Fibroblast of lung (primary cell): ENCODE data around the gene ZNF655. TPM values are rescaled to one million over a fixed set of nuclear protein-coding genes. Genes with fewer than 3 reads are reported as not detected.
A peak's percentile ranks its signal among the peaks of the same experiment; 100 is the strongest.

ENCODE experiments used
- DNase-seq, 2 donors: peaks; one replicate each; pipeline versions ENCODE4 v3.0.0 to v3.0.0-alpha.2; 2010; ENCODE audit warnings: low read depth in 2 of 2
- H2AFZ ChIP-seq: 2 replicates; pipeline ENCODE4 v1.5.1; 2012; ENCODE audit warnings: low read length, control low read depth, inconsistent platforms
- H3K27ac ChIP-seq: 2 replicates; pipeline ENCODE4 v1.5.1; 2011; ENCODE audit warnings: low read length, control low read depth; ENCODE audit not compliant: insufficient read depth
- H3K27me3 ChIP-seq: 2 replicates; pipeline ENCODE4 v1.5.1; 2011; ENCODE audit warnings: mild to moderate bottlenecking, low read length; ENCODE audit not compliant: control insufficient read depth, insufficient read depth
- H3K36me3 ChIP-seq: 2 replicates; pipeline ENCODE4 v1.5.1; 2011; ENCODE audit warnings: low read length; ENCODE audit not compliant: control insufficient read depth, insufficient read depth
- H3K4me1 ChIP-seq: 2 replicates; pipeline ENCODE4 v1.5.1; 2011; ENCODE audit warnings: low read length; ENCODE audit not compliant: control insufficient read depth, insufficient read depth; ENCODE audit errors: extremely low read depth
- H3K4me2 ChIP-seq: 2 replicates; pipeline ENCODE4 v1.5.1; 2011; ENCODE audit warnings: low read length, control low read depth; ENCODE audit not compliant: insufficient read depth; ENCODE audit errors: extremely low read depth
- H3K4me3 ChIP-seq, 4 experiments: fragments of 200-600 bp in 1 of 4; sonication (generic) in 1 of 4; replicated peaks in 1 of 4; 2 replicates each; pipeline ENCODE4 v1.5.1; 2011 to 2016; ENCODE audit warnings: low read length in 4 of 4, low read depth in 3 of 4, mild to moderate bottlenecking in 3 of 4, control low read depth in 2 of 4, inconsistent platforms in 1 of 4, mixed read lengths in 1 of 4; ENCODE audit not compliant: insufficient read depth in 1 of 4; ENCODE audit errors: control extremely low read depth in 1 of 4
- H3K79me2 ChIP-seq: 2 replicates; pipeline ENCODE4 v1.5.1; 2012; ENCODE audit warnings: mild to moderate bottlenecking, low read length, inconsistent platforms; ENCODE audit not compliant: control insufficient read depth, insufficient read depth
- H3K9ac ChIP-seq: 2 replicates; pipeline ENCODE4 v1.5.1; 2011; ENCODE audit warnings: mild to moderate bottlenecking, low read length, control low read depth; ENCODE audit not compliant: insufficient read depth
- H3K9me3 ChIP-seq: 2 replicates; pipeline ENCODE4 v1.5.1; 2012; ENCODE audit warnings: low read depth, low read length; ENCODE audit not compliant: control insufficient read depth, insufficient read depth
- H4K20me1 ChIP-seq: 2 replicates; pipeline ENCODE4 v1.5.1; 2011; ENCODE audit warnings: low read length; ENCODE audit not compliant: control insufficient read depth, insufficient read depth; ENCODE audit errors: extremely low read depth
- CTCF ChIP-seq, 2 donors: IDR thresholded peaks in 1 of 2; conservative IDR thresholded peaks in 1 of 2; 1 replicate in 1 of 2; 2 replicates in 1 of 2; pipeline ENCODE4 v1.5.1; 2011 to 2012; ENCODE audit warnings: low read length in 2 of 2, control low read depth in 1 of 2, inconsistent platforms in 1 of 2, low read depth in 1 of 2, mild to moderate bottlenecking in 1 of 2
- EZH2 ChIP-seq: IDR thresholded peaks from 2 replicates; pipeline ENCODE4 v1.5.1; 2012; ENCODE audit warnings: low read length, control low read depth, mild to moderate bottlenecking; ENCODE audit errors: missing control alignments
- polyA plus RNA-seq, 2 donors: library from polyadenylated mRNA; depleted of rRNA in 1 of 2; stranded (reverse) in 1 of 2; unstranded in 1 of 2; fragments of >200 nt; gene quantifications; 2 replicates each; pipeline ENCODE4 v1.2.1, GENCODE V29; 2011 to 2012; ENCODE audit warnings: missing spikeins in 1 of 2
- total RNA-seq: library from RNA; depleted of rRNA; stranded (reverse); fragments of >200 nt; gene quantifications from 2 replicates; pipeline ENCODE4 v1.2.1, GENCODE V29; 2014

ZNF655 gene
- total and polyA plus RNA-seq, 2 donors (not counting 1 experiment from before 2014, with no cell fraction given) = 60.4 to 92.6 TPM

GRCh38 chr7:99614495-99614894 lies 56.1 kb downstream of the ZNF655 start:
- Histone ChIP-seq H3K4me2 (no peak overlapping the region), H3K27ac (no peak overlapping the region), H3K36me3 (peaks cover 2% of the 10 kb centered on the region), H4K20me1 (no peaks in the 10 kb centered on the region), H3K9me3 (no peaks in the 10 kb centered on the region), H3K27me3 (no peaks in the 10 kb centered on the region), H3K9ac (no peak overlapping the region), H3K4me3 (no peak overlapping the region), H3K4me1 (peaks cover 2% of the 10 kb centered on the region), H2AFZ (no peak overlapping the region), H3K79me2 (peaks cover 11% of the 10 kb centered on the region)
- DNase-seq = no peak
- TF ChIP-seq CTCF (conservative IDR thresholded peaks at IDR 0.05 in 1 of 2, IDR thresholded peaks at IDR 0.05 in 1 of 2; ENCODE audit: low read depth in 1 of 2, low read length in 2 of 2) (no peak), EZH2 (no peak)

GRCh38 chr7:99615989-99616358 lies 57.5 kb downstream of the ZNF655 start:
- peaks cover 2% of the 10 kb centered on the region for H3K4me1 ChIP-seq
- H3K27me3 ChIP-seq = no peaks in the 10 kb centered on the region
- H2AFZ ChIP-seq = peak overlapping the region; percentile 100
- H4K20me1 ChIP-seq = no peaks in the 10 kb centered on the region
- TF ChIP-seq EZH2 (no peak), CTCF (conservative IDR thresholded peaks at IDR 0.05 in 1 of 2, IDR thresholded peaks at IDR 0.05 in 1 of 2; ENCODE audit: low read depth in 1 of 2, low read length in 2 of 2) (no peak)
- DNase-seq = no peak
- H3K4me2 ChIP-seq = peak overlapping the region; percentile 84
- no peak overlapping the region for H3K9ac ChIP-seq
- H3K4me3 ChIP-seq = peak overlapping the region in 3 of 4 experiments; percentile 74 to 97 (median 93)
- H3K9me3 ChIP-seq = no peaks in the 10 kb centered on the region
- peaks cover 9% of the 10 kb centered on the region for H3K36me3 ChIP-seq
- no peak overlapping the region for H3K27ac ChIP-seq
- peaks cover 11% of the 10 kb centered on the region for H3K79me2 ChIP-seq

GRCh38 chr7:99616359-99617191 lies 58.1 kb downstream of the ZNF655 start, which contains the start of gene ZSCAN25:
ZSCAN25 (plus strand) TSS chr7:99616946; CDS start chr7:99619607, 2,661 bp downstream.
- DNase-seq = peak; percentile 92 to 94
- H4K20me1 ChIP-seq = no peaks in the 10 kb centered on the region
- H2AFZ ChIP-seq = peak within 1 kb of the TSS; percentile 100
- H3K9ac ChIP-seq = peak within 1 kb of the TSS; percentile 87
- peak within 1 kb of the TSS; percentile 73 for H3K27ac ChIP-seq
- TF ChIP-seq EZH2 (no peak), CTCF (conservative IDR thresholded peaks at IDR 0.05 in 1 of 2, IDR thresholded peaks at IDR 0.05 in 1 of 2; ENCODE audit: low read depth in 1 of 2, low read length in 2 of 2) (peak; percentile 36 to 37)
- H3K4me3 ChIP-seq = peak within 1 kb of the TSS; percentile 74 to 97 (median 86)
- peak within 1 kb of the TSS; percentile 84 for H3K4me2 ChIP-seq
- H3K4me1 ChIP-seq = peaks cover 2% of the 10 kb centered on the region
- peaks cover 14% of the 10 kb centered on the region for H3K36me3 ChIP-seq
- no peaks in the 10 kb centered on the region for H3K27me3 ChIP-seq
- peaks cover 11% of the 10 kb centered on the region for H3K79me2 ChIP-seq
- H3K9me3 ChIP-seq = no peaks in the 10 kb centered on the region
